HCT116 (cell line): ENCODE data around the gene GALNT17. TPM values are rescaled to one million over a fixed set of nuclear protein-coding genes. Genes with fewer than 3 reads are reported as not detected.

Experiments
- ATAC-seq: fragments of 200-7000 bp; cut with Tn5 transposase; 2 replicates; pipeline ENCODE4 v1.9.1; 2020; ENCODE audit warnings: mild to moderate bottlenecking, moderate library complexity
- BruUV-seq: library from RNA; stranded (reverse); fragments of 400-500 nt; replicated peaks from 2 replicates; lab custom pipeline; 2021; lab: Mats Ljungman, UMichigan
- CTCF ChIA-PET: fragments of 300-600 bp; sonication (Branson Sonifier 250); formaldehyde crosslinking; loops from one replicate; lab custom pipeline; 2021; ENCODE audit warnings: antibody characterized with exemption; lab: Charles Lee
- POLR2A ChIA-PET: fragments of 300-600, 350-600 bp; sonication (Branson Sonifier 250); formaldehyde crosslinking; loops from one replicate; lab custom pipeline; 2021; ENCODE audit warnings: antibody characterized with exemption; lab: Charles Lee
- RAD21 ChIA-PET, 2 experiments: fragments of 300-600 bp; sonication (Branson Sonifier 250); formaldehyde crosslinking; loops; one replicate each; lab custom pipeline; 2023; ENCODE audit warnings: low total read pairs in 2 of 2; ENCODE audit not compliant: uncharacterized antibody in 2 of 2, unreplicated experiment in 2 of 2, low non-redundant PET in 1 of 2; lab: Charles Lee
- DNase-seq: peaks from one replicate; pipeline ENCODE4 v3.0.0-alpha.2; 2010; ENCODE audit warnings: low read depth, low spot score
- H2AFZ ChIP-seq: fragments of 200-600 bp; shearing (Covaris generic), sonication (generic); 2 replicates; pipeline ENCODE4 v1.6.1; 2017; ENCODE audit warnings: low read depth, mixed run types, mixed read lengths, antibody characterized with exemption, low read length; ENCODE audit not compliant: poor library complexity, severe bottlenecking
- H3K27ac ChIP-seq: 2 replicates; pipeline ENCODE4 v1.5.1; 2012; ENCODE audit warnings: low read depth, low read length
- H3K27me3 ChIP-seq: fragments of 200-600 bp; sonication (generic); 2 replicates; pipeline ENCODE4 v1.6.1; 2016; ENCODE audit warnings: mixed run types, low read length, mixed read lengths; ENCODE audit not compliant: insufficient read depth
- H3K36me3 ChIP-seq, 2 experiments: fragments of 200-500 bp in 1 of 2; fragments of 200-600 bp in 1 of 2; sonication (Bioruptor generic) in 1 of 2; sonication (generic) in 1 of 2; 2 replicates each; pipeline versions ENCODE4 v1.5.1 to v1.6.1; 2014 to 2016; ENCODE audit warnings: low read length in 2 of 2, inconsistent platforms in 1 of 2, mixed read lengths in 1 of 2, mixed run types in 1 of 2; ENCODE audit not compliant: insufficient read depth in 2 of 2, control insufficient read depth in 1 of 2
- H3K4me1 ChIP-seq, 2 experiments: fragments of 200-600 bp in 1 of 2; sonication (generic) in 1 of 2; 2 replicates each; pipeline versions ENCODE4 v1.5.1 to v1.6.1; 2012 to 2017; ENCODE audit warnings: low read length in 2 of 2, inconsistent platforms in 1 of 2, mild to moderate bottlenecking in 1 of 2, mixed read lengths in 1 of 2, mixed run types in 1 of 2, moderate library complexity in 1 of 2; ENCODE audit not compliant: insufficient read depth in 2 of 2, control insufficient read depth in 1 of 2
- H3K4me2 ChIP-seq: fragments of 200-600 bp; sonication (generic); 2 replicates; pipeline ENCODE4 v1.6.1; 2017; ENCODE audit warnings: mixed run types, low read length, mixed read lengths
- H3K4me3 ChIP-seq, 2 experiments: fragments of 200-600 bp in 1 of 2; sonication (generic) in 1 of 2; replicated peaks in 1 of 2; 2 replicates each; pipeline ENCODE4 v1.5.1; 2011 to 2016; ENCODE audit warnings: low read length in 2 of 2, control low read depth in 1 of 2, low read depth in 1 of 2, mild to moderate bottlenecking in 1 of 2, mixed read lengths in 1 of 2, mixed run types in 1 of 2
- H3K79me2 ChIP-seq: fragments of 200-600 bp; sonication (generic); 2 replicates; pipeline ENCODE4 v1.6.1; 2017; ENCODE audit warnings: mild to moderate bottlenecking, mixed run types, low read length, moderate library complexity, mixed read lengths; ENCODE audit not compliant: insufficient read depth
- H3K9ac ChIP-seq: fragments of 200-600 bp; sonication (generic); 2 replicates; pipeline ENCODE4 v1.6.1; 2016; ENCODE audit warnings: low read length, mixed read lengths
- H3K9me2 ChIP-seq: fragments of 200-600 bp; sonication (generic), shearing (Covaris generic); 2 replicates; pipeline ENCODE4 v1.6.1; 2017; ENCODE audit warnings: mixed run types, mild to moderate bottlenecking, moderate library complexity; ENCODE audit not compliant: insufficient read depth
- H3K9me3 ChIP-seq, 2 experiments: fragments of 200-500 bp in 1 of 2; fragments of 200-600 bp in 1 of 2; sonication (Bioruptor generic) in 1 of 2; sonication (generic) in 1 of 2; 2 replicates each; pipeline ENCODE4 v1.6.1; 2014 to 2017; ENCODE audit warnings: low read length in 2 of 2, mixed read lengths in 2 of 2, inconsistent platforms in 1 of 2, low read depth in 1 of 2, mild to moderate bottlenecking in 1 of 2, mixed run types in 1 of 2, moderate library complexity in 1 of 2; ENCODE audit not compliant: control insufficient read depth in 1 of 2, insufficient read depth in 1 of 2
- H4K20me1 ChIP-seq: fragments of 200-600 bp; sonication (generic), shearing (Covaris generic); 2 replicates; pipeline ENCODE4 v1.6.1; 2017; ENCODE audit warnings: mixed run types, mild to moderate bottlenecking, moderate library complexity; ENCODE audit not compliant: insufficient read depth
- ATF3 ChIP-seq: IDR thresholded peaks from 2 replicates; pipeline ENCODE4 v1.6.1; 2012
- CBX3 ChIP-seq: IDR thresholded peaks from 2 replicates; pipeline ENCODE4 v1.6.1; 2012; ENCODE audit warnings: low read depth
- CEBPB ChIP-seq: IDR thresholded peaks from 2 replicates; pipeline ENCODE4 v1.6.1; 2012; ENCODE audit warnings: low read depth
- EGR1 ChIP-seq: IDR thresholded peaks from 2 replicates; pipeline ENCODE4 v1.6.1; 2012; ENCODE audit warnings: low read depth
- ELF1 ChIP-seq: IDR thresholded peaks from 2 replicates; pipeline ENCODE4 v1.6.1; 2012; ENCODE audit warnings: low read depth, borderline replicate concordance
- FOSL1 ChIP-seq: IDR thresholded peaks from 2 replicates; pipeline ENCODE4 v1.6.1; 2012; ENCODE audit warnings: low read depth
- MAX ChIP-seq: IDR thresholded peaks from 2 replicates; pipeline ENCODE4 v1.6.1; 2012
- POLR2A ChIP-seq: IDR thresholded peaks from 2 replicates; pipeline ENCODE4 v1.7.0; 2011; ENCODE audit warnings: borderline replicate concordance; ENCODE audit not compliant: insufficient read depth, insufficient read length; ENCODE audit errors: extremely low read depth
- POLR2AphosphoS5 ChIP-seq: IDR thresholded peaks from 2 replicates; pipeline ENCODE4 v1.6.1; 2011; ENCODE audit warnings: mild to moderate bottlenecking, low read depth, low read length, moderate library complexity
- RAD21 ChIP-seq: IDR thresholded peaks from 2 replicates; pipeline ENCODE4 v1.6.1; 2012; ENCODE audit warnings: low read depth, mild to moderate bottlenecking
- SIN3A ChIP-seq: IDR thresholded peaks from 2 replicates; pipeline ENCODE4 v1.6.1; 2012; ENCODE audit warnings: low read depth
- SP1 ChIP-seq: IDR thresholded peaks from 2 replicates; pipeline ENCODE4 v1.6.1; 2012; ENCODE audit warnings: low read depth
- TCF7L2 ChIP-seq: IDR thresholded peaks from 2 replicates; pipeline ENCODE4 v1.7.0; 2011; ENCODE audit warnings: borderline replicate concordance, inconsistent platforms; ENCODE audit not compliant: insufficient read depth, insufficient read length; ENCODE audit errors: extremely low read depth
- ZFX ChIP-seq: fragments of 450-650 bp; IDR thresholded peaks from 2 replicates; pipeline ENCODE4 v1.6.1; 2017
- intact Hi-C: fragments of 100-400 bp; cut with micrococcal nuclease; formaldehyde crosslinking; loops from 2 replicates; pipeline ENCODE4 v1.10.0; 2022
- total RNA-seq: library from RNA; stranded (reverse); gene quantifications from one replicate; pipeline ENCODE4 v1.2.1, GENCODE V29; 2021; ENCODE audit not compliant: unreplicated experiment
- TF ChIP-seq, protein P1 (sequence below): IDR thresholded peaks from 2 replicates; pipeline ENCODE4 v1.6.1; 2012; ENCODE audit warnings: low read depth

GALNT17 gene
- total RNA-seq, 1 experiment from 2014 or later, result not detected

DNA sequence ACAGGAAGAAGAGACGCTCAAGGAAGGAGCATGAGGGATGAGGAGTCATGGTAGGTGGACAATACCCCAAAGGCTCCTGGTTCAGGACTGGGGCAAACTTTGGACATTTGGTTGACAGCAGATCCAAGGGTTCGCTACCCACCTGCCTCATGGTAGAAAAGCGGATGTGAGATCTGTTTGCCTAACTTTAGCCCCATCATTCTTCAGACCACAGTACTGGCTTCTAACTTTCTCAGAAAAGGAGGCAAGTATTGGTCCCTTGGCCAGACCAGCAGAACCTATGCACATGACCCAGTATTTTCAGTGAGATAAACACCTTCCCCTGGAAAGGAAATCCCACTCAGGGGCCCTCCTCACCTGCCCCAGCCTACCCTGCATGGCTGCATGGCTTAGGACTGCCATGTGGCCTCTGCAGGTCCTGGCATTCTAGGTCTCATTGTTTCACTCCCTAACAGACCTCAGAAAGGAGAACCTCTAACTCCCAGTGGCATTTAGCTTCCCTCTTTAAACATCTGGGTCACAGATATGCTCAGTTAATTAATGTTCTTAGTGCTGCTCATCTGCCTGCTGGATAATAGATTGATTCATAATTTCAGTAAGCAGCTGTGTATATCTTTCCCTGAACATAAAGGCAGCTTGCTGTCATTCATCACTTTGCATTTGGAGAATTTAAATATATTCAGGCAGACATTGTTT, 574.1 kb downstream of the GALNT17 start:
- H3K27ac ChIP-seq, result no peak overlapping the region
- no peak for ATAC-seq
- H3K9ac ChIP-seq, result no peak overlapping the region
- no peak overlapping the region for H3K4me3 ChIP-seq
- no peaks in the 10 kb centered on the region for H3K79me2 ChIP-seq
- no peak overlapping the region for H3K4me2 ChIP-seq
- no peak overlapping the region for H2AFZ ChIP-seq
- no peaks in the 10 kb centered on the region for H4K20me1 ChIP-seq
- TF ChIP-seq POLR2AphosphoS5 (no peak), SP1 (no peak), EGR1 (no peak), MAX (no peak), SIN3A (no peak), POLR2A (no peak), ELF1 (no peak), FOSL1 (no peak), CEBPB (no peak), CBX3 (no peak), ATF3 (no peak), TCF7L2 (no peak), ZFX (no peak), RAD21 (no peak)
- TF ChIP-seq, protein P1, sequence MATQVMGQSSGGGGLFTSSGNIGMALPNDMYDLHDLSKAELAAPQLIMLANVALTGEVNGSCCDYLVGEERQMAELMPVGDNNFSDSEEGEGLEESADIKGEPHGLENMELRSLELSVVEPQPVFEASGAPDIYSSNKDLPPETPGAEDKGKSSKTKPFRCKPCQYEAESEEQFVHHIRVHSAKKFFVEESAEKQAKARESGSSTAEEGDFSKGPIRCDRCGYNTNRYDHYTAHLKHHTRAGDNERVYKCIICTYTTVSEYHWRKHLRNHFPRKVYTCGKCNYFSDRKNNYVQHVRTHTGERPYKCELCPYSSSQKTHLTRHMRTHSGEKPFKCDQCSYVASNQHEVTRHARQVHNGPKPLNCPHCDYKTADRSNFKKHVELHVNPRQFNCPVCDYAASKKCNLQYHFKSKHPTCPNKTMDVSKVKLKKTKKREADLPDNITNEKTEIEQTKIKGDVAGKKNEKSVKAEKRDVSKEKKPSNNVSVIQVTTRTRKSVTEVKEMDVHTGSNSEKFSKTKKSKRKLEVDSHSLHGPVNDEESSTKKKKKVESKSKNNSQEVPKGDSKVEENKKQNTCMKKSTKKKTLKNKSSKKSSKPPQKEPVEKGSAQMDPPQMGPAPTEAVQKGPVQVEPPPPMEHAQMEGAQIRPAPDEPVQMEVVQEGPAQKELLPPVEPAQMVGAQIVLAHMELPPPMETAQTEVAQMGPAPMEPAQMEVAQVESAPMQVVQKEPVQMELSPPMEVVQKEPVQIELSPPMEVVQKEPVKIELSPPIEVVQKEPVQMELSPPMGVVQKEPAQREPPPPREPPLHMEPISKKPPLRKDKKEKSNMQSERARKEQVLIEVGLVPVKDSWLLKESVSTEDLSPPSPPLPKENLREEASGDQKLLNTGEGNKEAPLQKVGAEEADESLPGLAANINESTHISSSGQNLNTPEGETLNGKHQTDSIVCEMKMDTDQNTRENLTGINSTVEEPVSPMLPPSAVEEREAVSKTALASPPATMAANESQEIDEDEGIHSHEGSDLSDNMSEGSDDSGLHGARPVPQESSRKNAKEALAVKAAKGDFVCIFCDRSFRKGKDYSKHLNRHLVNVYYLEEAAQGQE, result no peak
- TF ChIP-seq, all 23 proteins: peak for 0
- POLR2A ChIA-PET, result no interaction called here
- no TSS peak for BruUV-seq
- no peaks in the 10 kb centered on the region for H3K9me2 ChIP-seq
- RAD21 ChIA-PET, result no interaction called here
- intact Hi-C loops, result no loop called here
- CTCF ChIA-PET, result no interaction called here
- DNase-seq, result no peak
- H3K36me3 ChIP-seq, result no peaks in the 10 kb centered on the region
- peaks cover 0 to 6% of the 10 kb centered on the region in 2 experiments; a peak in 1 of 4 replicates for H3K9me3 ChIP-seq
- no peaks in the 10 kb centered on the region for H3K27me3 ChIP-seq
- H3K4me1 ChIP-seq, result no peaks in the 10 kb centered on the region
